NCI-H187 treated with DMSO at 0.1 percent for 48 hours (cell line): ENCODE results near the gene PCDHGC5.

ENCODE experiments used
- DNase-seq: peaks from one replicate; lab custom pipeline; 2025; lab: John Stamatoyannopoulos, UW

Gene PCDHGC5

GRCh38 chr5:141533897-141534296, 45.0 kb downstream of the PCDHGC5 start:
- no peak for DNase-seq

- DNase-seq: no peak
These were observed 45.8 kb downstream of the PCDHGC5 start for GRCh38 chr5:141534492-141535213.
